Skin epidermis (tissue), 12 donors: ENCODE measurements around the gene FOXS1.

Experiments
- H3K27ac ChIP-seq, 21 experiments: fragments of 200-600 bp; sonication (generic) in 11 of 21; one replicate each; pipeline ENCODE4 v1.5.0; 2020; ENCODE audit warnings: mild to moderate bottlenecking in 3 of 21, inconsistent platforms in 2 of 21, moderate library complexity in 2 of 21
- H3K4me3 ChIP-seq, 7 experiments: fragments of 200-600 bp; sonication (generic) in 2 of 7; one replicate each; pipeline ENCODE4 v1.5.0; 2020; ENCODE audit warnings: inconsistent platforms in 2 of 7, mild to moderate bottlenecking in 2 of 7, moderate library complexity in 1 of 7

Gene FOXS1

DNA sequence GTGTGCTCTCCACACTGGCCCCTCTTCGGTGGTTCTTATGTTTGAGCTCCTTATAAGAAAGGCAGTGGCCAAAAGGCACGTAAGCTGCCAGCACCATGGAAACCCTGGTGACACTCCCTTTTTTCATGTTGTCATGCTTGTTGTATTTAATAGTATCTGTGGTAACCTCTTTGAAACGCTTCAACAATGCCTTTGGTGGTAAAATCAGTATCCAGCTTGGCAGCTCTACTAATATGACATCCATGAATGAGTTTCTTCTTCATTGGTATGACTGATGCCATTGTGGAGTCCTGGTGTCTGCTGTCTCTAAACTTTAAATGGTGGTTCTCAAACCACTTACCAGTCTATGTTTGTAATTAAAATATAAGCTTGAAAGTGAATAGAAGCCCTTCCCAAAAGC, 36.9 kb downstream of the FOXS1 start:
- no peak overlapping the region for H3K27ac ChIP-seq

DNA sequence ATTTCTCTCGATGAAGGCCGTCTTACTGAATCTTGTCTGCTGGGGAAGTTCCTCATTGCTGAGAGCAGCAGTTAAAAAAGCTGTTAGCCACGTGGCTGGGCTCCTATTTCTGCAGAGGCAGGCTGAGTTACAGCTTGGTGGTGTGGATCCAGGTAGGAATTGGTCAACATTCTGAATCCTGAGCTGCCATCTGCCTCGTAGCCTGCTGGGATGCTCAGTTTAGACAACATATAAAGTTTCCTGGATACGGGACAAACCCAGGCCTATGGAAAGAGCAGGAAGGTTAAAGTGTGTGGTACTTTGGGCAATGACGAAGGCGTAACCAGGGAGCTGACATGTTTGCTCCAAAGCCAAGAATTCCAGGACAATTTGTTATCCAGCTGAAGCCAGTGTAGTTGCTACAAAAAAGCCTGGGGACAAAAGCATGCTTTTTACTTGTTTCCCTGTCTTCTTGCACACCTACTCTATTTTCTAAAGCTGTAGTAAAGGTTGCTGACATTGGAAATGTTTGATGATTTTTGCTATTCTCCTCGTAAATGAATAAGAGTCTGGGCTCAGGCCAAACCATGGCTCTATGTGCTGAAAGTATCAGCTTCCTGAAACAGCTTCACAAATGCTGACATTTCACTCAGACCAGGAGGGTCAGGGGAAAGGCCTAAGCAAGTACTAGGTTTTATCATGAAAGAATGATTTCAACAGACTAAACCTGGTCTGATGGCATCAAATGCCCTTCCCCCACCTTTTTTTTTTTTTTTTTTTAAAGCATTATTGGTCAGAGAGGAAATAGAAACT, 38.6 kb downstream of the FOXS1 start:
- H3K27ac ChIP-seq: no peak overlapping the region
- no peak overlapping the region for H3K4me3 ChIP-seq

More for the DNA sequence above, 36.9 kb downstream of the FOXS1 start:
- H3K4me3 ChIP-seq: no peak overlapping the region

DNA sequence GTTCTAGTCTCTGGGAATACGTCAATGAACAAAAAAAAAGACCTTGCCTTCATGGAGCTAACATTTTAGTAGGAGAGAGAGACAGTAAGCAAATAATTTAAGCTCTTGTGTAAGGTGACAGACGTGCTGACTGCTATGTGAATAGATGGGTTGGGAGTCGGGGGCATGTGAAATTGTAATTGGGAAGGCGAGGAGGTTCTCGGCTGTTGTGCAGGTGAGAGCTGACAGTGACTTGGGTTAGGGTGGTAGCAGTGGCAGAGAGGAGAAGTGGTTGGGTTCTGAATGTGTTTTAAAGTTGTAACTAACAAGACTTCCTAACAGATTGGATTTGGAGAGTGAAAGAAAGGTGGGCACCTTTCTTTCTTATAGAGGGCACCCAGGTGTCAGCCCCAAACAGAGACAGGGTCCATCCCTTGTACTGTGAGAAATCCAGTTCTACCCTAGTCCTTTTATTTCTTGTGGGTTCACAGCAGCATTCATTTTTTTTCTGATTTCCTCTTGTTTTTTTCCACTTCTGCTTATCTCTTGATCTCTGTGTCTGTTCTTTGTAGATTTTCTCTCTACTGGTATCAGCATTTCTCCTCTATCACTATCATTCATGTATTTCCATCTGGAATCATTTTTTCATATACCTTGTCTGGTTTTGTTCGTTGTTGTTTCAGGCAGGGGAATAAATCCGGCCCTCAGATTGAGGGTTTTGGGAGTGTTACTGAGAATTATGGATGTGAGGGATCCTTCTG, 41.7 kb downstream of the FOXS1 start:
- Histone ChIP-seq H3K27ac (no peak overlapping the region), H3K4me3 (no peak overlapping the region)

DNA sequence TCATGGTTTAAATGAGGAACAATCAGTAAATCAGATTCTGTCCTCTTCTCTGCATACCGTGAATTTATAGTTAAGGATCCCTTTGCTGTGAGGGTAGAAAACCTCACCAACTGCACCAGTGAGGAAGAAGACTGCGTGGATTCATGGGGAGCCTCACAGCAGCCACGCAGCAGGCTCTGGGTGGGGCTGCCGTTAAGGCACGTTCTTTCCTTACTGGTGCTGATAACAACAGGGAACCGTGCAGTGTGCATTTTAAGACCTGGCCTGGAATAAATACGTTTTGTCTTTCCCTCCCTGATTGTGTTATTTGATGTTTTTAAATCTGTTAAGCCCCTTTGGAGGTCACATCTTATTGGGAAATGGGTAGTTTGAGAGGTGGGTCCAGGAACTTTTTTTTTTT, 43.9 kb downstream of the FOXS1 start:
- no peak overlapping the region for H3K4me3 ChIP-seq
- no peak overlapping the region for H3K27ac ChIP-seq

DNA sequence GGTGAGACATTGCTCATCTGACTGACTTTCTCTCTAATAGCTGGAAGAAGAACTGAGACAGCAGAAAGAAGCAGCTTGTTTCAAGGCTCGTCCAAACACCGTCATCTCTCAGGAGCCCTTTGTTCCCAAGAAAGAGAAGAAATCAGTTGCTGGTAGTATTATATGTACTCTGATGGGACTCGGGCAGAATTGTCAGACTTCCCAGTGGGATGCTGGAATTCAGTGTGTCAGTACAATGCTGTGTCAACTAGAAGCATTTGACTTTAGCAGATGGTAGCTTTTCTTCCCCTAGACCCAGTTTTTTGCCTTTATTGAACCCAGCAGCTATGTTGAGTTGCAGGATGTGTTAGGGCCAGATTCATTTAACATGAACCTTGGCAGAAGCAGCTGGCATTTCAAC, 48.0 kb downstream of the FOXS1 start:
- Histone ChIP-seq H3K27ac (no peak overlapping the region), H3K4me3 (no peak overlapping the region)
